GM23338 (cell line): ENCODE data around the gene TSACC. TPM values are rescaled to one million over a fixed set of nuclear protein-coding genes. Genes with fewer than 3 reads are reported as not detected.

Experiments used
- ATAC-seq: fragments of 200-7000 bp; cut with Tn5 transposase; 3 replicates; pipeline ENCODE4 v1.9.1; 2020
- DNase-seq: peaks from one replicate; pipeline ENCODE4 v3.0.0-alpha.2; 2015; ENCODE audit warnings: low spot score
- H2AFZ ChIP-seq: fragments of 200-600 bp; sonication (generic); 2 replicates; pipeline ENCODE4 v1.8.0; 2016; ENCODE audit warnings: antibody characterized with exemption, mild to moderate bottlenecking, moderate library complexity
- H3F3A ChIP-seq: fragments of 200-600 bp; sonication (generic); replicated peaks from 2 replicates; pipeline ENCODE4 v1.8.0; 2017; ENCODE audit warnings: antibody characterized with exemption, mixed run types, low read depth
- H3K27ac ChIP-seq: fragments of 200-600 bp; sonication (generic); 2 replicates; pipeline ENCODE4 v1.6.1; 2016; ENCODE audit warnings: low read depth
- H3K27me3 ChIP-seq: fragments of 200-600 bp; sonication (generic); 2 replicates; pipeline ENCODE4 v1.8.0; 2016; ENCODE audit warnings: mild to moderate bottlenecking, mixed run types, moderate library complexity; ENCODE audit not compliant: insufficient read depth
- H3K36me3 ChIP-seq: fragments of 200-600 bp; sonication (generic); 2 replicates; pipeline ENCODE4 v1.8.0; 2016; ENCODE audit warnings: mild to moderate bottlenecking; ENCODE audit not compliant: insufficient read depth
- H3K4me1 ChIP-seq: fragments of 200-600 bp; sonication (generic); 2 replicates; pipeline ENCODE4 v1.8.0; 2016; ENCODE audit warnings: mild to moderate bottlenecking, moderate library complexity; ENCODE audit not compliant: insufficient read depth
- H3K4me2 ChIP-seq: fragments of 200-600 bp; sonication (generic); 2 replicates; pipeline ENCODE4 v1.7.1; 2017; ENCODE audit warnings: mixed run types
- H3K4me3 ChIP-seq: fragments of 200-600 bp; sonication (generic); 2 replicates; pipeline ENCODE4 v1.6.1; 2016; ENCODE audit warnings: mixed run types
- H3K79me2 ChIP-seq: fragments of 200-600 bp; sonication (generic); replicated peaks from 2 replicates; pipeline ENCODE4 v1.8.0; 2017; ENCODE audit warnings: mild to moderate bottlenecking; ENCODE audit not compliant: insufficient read depth
- H3K9me2 ChIP-seq: fragments of 200-600 bp; sonication (generic); 2 replicates; pipeline ENCODE4 v1.8.0; 2017; ENCODE audit not compliant: insufficient read depth
- H4K20me1 ChIP-seq: fragments of 200-600 bp; sonication (generic); replicated peaks from 2 replicates; pipeline ENCODE4 v1.8.0; 2017; ENCODE audit warnings: mild to moderate bottlenecking; ENCODE audit not compliant: insufficient read depth
- H3K27ac Mint-ChIP-seq: 2 replicates; pipeline ENCODE4 v1.8.0; 2020; ENCODE audit warnings: inconsistent platforms, mild to moderate bottlenecking, moderate library complexity, mixed read lengths
- H3K27me3 Mint-ChIP-seq: 3 replicates; pipeline ENCODE4 v1.8.0; 2022; ENCODE audit warnings: low read depth, mild to moderate bottlenecking, moderate library complexity, mixed read lengths, inconsistent platforms; ENCODE audit not compliant: insufficient read depth, poor library complexity
- H3K36me3 Mint-ChIP-seq: 3 replicates; pipeline ENCODE4 v1.8.0; 2021; ENCODE audit warnings: low read depth, mild to moderate bottlenecking, inconsistent platforms, moderate library complexity, mixed read lengths
- H3K4me1 Mint-ChIP-seq: 3 replicates; pipeline ENCODE4 v1.8.0; 2020; ENCODE audit warnings: mild to moderate bottlenecking, inconsistent platforms, mixed read lengths
- H3K4me3 Mint-ChIP-seq: 3 replicates; pipeline ENCODE4 v1.8.0; 2021; ENCODE audit warnings: moderate library complexity, mild to moderate bottlenecking, inconsistent platforms, mixed read lengths
- H3K9me3 Mint-ChIP-seq: 3 replicates; pipeline ENCODE4 v1.8.0; 2020; ENCODE audit warnings: moderate library complexity, mild to moderate bottlenecking, inconsistent platforms, mixed read lengths
- CREB1 ChIP-seq: fragments of 250-450 bp; sonication (Bioruptor Pico); IDR thresholded peaks from 2 replicates; pipeline ENCODE4 v1.5.0; 2020; ENCODE audit warnings: low read depth, mild to moderate bottlenecking, moderate library complexity
- EZH2 ChIP-seq: fragments of 200-600 bp; sonication (generic); IDR thresholded peaks from one replicate; pipeline ENCODE4 v1.8.0; 2017; ENCODE audit warnings: antibody characterized with exemption, mild to moderate bottlenecking, low read depth; ENCODE audit not compliant: unreplicated experiment
- JUNB ChIP-seq: IDR thresholded peaks from one replicate; pipeline ENCODE4 v1.6.1; 2016; ENCODE audit warnings: antibody characterized with exemption; ENCODE audit not compliant: unreplicated experiment
- NANOG ChIP-seq: IDR thresholded peaks from 2 replicates; pipeline ENCODE4 v1.6.1; 2016; ENCODE audit warnings: antibody characterized with exemption, borderline replicate concordance
- POLR2AphosphoS5 ChIP-seq: IDR thresholded peaks from 2 replicates; pipeline ENCODE4 v1.6.1; 2016; ENCODE audit warnings: antibody characterized with exemption, low read depth
- ZNF114 ChIP-seq: fragments of 250-450 bp; sonication (Bioruptor Pico); IDR thresholded peaks from 2 replicates; pipeline ENCODE4 v1.5.0; 2020; ENCODE audit warnings: mild to moderate bottlenecking, moderate library complexity
- polyA plus RNA-seq: library from polyadenylated mRNA; unstranded; fragments of >200 nt; fragmentation: Nextera tagmentation; extraction: Ambion mirVana; gene quantifications from 2 replicates; pipeline ENCODE4 v1.2.1, GENCODE V29; 2016
- total RNA-seq: library from RNA; depleted of rRNA; stranded (reverse); fragments of >200 nt; shearing (Covaris generic); gene quantifications from 2 replicates; pipeline ENCODE4 v1.2.3, GENCODE V29; 2014
- TF ChIP-seq, protein P1 (sequence below), 2 experiments: fragments of 200-600 bp in 1 of 2; sonication (generic) in 1 of 2; conservative IDR thresholded peaks; 2 replicates each; pipeline versions ENCODE4 v1.5.1 to v1.6.1; 2016 to 2017; ENCODE audit warnings: antibody characterized with exemption in 2 of 2, low read depth in 2 of 2, mild to moderate bottlenecking in 2 of 2, moderate library complexity in 1 of 2
- TF ChIP-seq, protein P2 (sequence below): fragments of 250-450 bp; sonication (Bioruptor Pico); IDR thresholded peaks from 2 replicates; pipeline ENCODE4 v1.5.0; 2020; ENCODE audit warnings: mild to moderate bottlenecking, moderate library complexity

TSACC gene
- total and polyA plus RNA-seq, 2 experiments from 2014 or later: 2.5 to 9.8 TPM

DNA sequence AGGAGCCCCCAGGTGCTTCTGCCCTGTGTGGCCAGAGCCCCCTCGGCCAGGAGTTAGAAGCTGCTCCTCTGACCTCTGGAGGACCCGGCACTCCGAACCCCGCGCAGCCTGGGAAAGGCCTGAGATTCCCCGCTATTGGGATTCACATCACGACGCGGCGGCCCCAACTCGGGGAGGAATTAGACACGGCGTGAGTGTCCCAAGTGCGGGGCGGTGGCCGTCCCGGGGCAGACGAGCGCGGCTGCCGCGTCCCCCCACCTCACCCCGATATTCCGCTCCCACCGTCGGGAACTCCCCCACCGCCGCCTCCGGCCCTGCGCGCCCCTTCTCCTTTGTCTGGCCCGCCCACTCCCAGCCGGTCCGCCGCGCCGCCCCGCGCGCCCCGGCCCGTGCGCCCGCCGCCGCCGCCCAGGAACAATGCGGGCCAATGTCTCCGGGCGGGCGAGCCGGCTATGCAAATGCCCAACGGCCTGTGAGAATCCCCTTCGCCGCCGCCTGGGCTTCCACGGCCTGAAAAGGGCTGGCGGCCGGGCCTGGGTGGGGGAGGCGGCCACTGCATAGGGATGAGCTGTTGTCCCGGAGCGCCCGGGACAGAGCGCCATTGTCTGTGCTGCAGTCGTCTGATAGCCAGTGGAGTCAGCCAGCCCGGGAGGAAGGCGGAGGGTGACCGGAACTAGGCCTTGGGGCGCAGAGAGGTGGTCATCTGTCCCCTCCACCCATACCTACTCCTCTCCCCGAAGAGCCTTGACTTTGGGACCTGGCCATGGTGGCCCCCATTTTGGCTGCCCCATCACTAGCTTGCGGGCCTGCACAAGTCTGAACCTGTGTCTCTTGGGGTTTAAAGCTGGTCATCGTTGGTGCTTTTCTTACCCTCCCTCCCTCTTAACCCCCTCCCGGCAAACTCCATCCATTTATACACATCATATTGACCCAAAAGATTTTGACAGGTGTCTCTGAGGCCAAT is 50.1 kb downstream of the TSACC start:
- no peaks in the 10 kb centered on the region for H4K20me1 ChIP-seq
- peak overlapping the region; percentile 95 for H2AFZ ChIP-seq
- peak overlapping the region; percentile 63 for H3K4me3 ChIP-seq
- ATAC-seq: peak; percentile 56
- Mint-ChIP-seq H3K27me3 (peaks cover 66% of the 10 kb centered on the region), H3K36me3 (no peaks in the 10 kb centered on the region), H3K4me1 (peaks cover 60% of the 10 kb centered on the region), H3K9me3 (no peaks in the 10 kb centered on the region), H3K4me3 (peak overlapping the region; percentile 67), H3K27ac (no peak overlapping the region)
- H3K27ac ChIP-seq: no peak overlapping the region
- H3K9me2 ChIP-seq: no peaks in the 10 kb centered on the region
- H3K36me3 ChIP-seq: no peaks in the 10 kb centered on the region
- no peaks in the 10 kb centered on the region for H3K79me2 ChIP-seq
- H3K4me1 ChIP-seq: peaks cover 50% of the 10 kb centered on the region
- peaks cover 68% of the 10 kb centered on the region for H3K27me3 ChIP-seq
- TF ChIP-seq JUNB: no peak
- no peak for TF ChIP-seq ZNF114 (CRISPR knock-in tag)
- peak; percentile 37 for TF ChIP-seq EZH2
- peak; percentile 75 for DNase-seq
- peaks cover 27% of the 10 kb centered on the region for H3F3A ChIP-seq
- peak overlapping the region; percentile 84 for H3K4me2 ChIP-seq

DNA sequence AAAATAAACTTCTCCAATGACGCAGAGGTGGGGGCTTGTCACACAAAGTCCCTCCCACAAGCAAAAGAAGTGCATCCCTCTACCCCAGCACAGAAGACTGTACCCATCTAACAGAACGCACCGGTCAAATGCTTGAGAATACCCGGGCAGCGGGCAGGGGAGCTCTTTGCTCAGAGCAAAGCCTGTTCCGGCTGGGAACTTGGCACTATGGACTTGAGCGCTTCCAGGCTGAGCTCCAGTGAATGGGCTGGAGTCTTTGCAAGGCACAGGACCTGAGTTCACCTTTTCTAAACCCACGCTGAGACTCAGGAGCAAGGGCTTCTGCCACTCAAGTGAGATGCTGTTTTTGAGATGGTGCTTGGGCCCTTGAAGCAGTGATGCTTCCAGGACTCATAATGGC is 51.0 kb downstream of the TSACC start:
- Histone ChIP-seq H4K20me1 (no peaks in the 10 kb centered on the region), H3F3A (peaks cover 32% of the 10 kb centered on the region), H3K27me3 (peaks cover 68% of the 10 kb centered on the region), H3K27ac (no peak overlapping the region), H3K4me2 (peak overlapping the region; percentile 84), H3K9me2 (no peaks in the 10 kb centered on the region), H3K4me3 (no peak overlapping the region), H2AFZ (no peak overlapping the region), H3K79me2 (no peaks in the 10 kb centered on the region), H3K36me3 (no peaks in the 10 kb centered on the region), H3K4me1 (peaks cover 50% of the 10 kb centered on the region)
- Mint-ChIP-seq H3K4me1 (peaks cover 61% of the 10 kb centered on the region), H3K4me3 (peak overlapping the region; percentile 63; the same call in 2 of the 3 replicates), H3K27ac (no peak overlapping the region), H3K27me3 (peaks cover 66% of the 10 kb centered on the region), H3K36me3 (no peaks in the 10 kb centered on the region), H3K9me3 (no peaks in the 10 kb centered on the region)
- DNase-seq (no peak), ATAC-seq (no peak)
- TF ChIP-seq, protein P1, sequence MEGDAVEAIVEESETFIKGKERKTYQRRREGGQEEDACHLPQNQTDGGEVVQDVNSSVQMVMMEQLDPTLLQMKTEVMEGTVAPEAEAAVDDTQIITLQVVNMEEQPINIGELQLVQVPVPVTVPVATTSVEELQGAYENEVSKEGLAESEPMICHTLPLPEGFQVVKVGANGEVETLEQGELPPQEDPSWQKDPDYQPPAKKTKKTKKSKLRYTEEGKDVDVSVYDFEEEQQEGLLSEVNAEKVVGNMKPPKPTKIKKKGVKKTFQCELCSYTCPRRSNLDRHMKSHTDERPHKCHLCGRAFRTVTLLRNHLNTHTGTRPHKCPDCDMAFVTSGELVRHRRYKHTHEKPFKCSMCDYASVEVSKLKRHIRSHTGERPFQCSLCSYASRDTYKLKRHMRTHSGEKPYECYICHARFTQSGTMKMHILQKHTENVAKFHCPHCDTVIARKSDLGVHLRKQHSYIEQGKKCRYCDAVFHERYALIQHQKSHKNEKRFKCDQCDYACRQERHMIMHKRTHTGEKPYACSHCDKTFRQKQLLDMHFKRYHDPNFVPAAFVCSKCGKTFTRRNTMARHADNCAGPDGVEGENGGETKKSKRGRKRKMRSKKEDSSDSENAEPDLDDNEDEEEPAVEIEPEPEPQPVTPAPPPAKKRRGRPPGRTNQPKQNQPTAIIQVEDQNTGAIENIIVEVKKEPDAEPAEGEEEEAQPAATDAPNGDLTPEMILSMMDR (conservative IDR thresholded peaks at IDR 0.05; ENCODE audit: low read depth in 2 of 2): no peak
- no peak for TF ChIP-seq ZNF114 (CRISPR knock-in tag)
- no peak for TF ChIP-seq CREB1 (CRISPR knock-in tag)
- no peak for TF ChIP-seq POLR2AphosphoS5
- no peak for TF ChIP-seq NANOG
- TF ChIP-seq, protein P2, sequence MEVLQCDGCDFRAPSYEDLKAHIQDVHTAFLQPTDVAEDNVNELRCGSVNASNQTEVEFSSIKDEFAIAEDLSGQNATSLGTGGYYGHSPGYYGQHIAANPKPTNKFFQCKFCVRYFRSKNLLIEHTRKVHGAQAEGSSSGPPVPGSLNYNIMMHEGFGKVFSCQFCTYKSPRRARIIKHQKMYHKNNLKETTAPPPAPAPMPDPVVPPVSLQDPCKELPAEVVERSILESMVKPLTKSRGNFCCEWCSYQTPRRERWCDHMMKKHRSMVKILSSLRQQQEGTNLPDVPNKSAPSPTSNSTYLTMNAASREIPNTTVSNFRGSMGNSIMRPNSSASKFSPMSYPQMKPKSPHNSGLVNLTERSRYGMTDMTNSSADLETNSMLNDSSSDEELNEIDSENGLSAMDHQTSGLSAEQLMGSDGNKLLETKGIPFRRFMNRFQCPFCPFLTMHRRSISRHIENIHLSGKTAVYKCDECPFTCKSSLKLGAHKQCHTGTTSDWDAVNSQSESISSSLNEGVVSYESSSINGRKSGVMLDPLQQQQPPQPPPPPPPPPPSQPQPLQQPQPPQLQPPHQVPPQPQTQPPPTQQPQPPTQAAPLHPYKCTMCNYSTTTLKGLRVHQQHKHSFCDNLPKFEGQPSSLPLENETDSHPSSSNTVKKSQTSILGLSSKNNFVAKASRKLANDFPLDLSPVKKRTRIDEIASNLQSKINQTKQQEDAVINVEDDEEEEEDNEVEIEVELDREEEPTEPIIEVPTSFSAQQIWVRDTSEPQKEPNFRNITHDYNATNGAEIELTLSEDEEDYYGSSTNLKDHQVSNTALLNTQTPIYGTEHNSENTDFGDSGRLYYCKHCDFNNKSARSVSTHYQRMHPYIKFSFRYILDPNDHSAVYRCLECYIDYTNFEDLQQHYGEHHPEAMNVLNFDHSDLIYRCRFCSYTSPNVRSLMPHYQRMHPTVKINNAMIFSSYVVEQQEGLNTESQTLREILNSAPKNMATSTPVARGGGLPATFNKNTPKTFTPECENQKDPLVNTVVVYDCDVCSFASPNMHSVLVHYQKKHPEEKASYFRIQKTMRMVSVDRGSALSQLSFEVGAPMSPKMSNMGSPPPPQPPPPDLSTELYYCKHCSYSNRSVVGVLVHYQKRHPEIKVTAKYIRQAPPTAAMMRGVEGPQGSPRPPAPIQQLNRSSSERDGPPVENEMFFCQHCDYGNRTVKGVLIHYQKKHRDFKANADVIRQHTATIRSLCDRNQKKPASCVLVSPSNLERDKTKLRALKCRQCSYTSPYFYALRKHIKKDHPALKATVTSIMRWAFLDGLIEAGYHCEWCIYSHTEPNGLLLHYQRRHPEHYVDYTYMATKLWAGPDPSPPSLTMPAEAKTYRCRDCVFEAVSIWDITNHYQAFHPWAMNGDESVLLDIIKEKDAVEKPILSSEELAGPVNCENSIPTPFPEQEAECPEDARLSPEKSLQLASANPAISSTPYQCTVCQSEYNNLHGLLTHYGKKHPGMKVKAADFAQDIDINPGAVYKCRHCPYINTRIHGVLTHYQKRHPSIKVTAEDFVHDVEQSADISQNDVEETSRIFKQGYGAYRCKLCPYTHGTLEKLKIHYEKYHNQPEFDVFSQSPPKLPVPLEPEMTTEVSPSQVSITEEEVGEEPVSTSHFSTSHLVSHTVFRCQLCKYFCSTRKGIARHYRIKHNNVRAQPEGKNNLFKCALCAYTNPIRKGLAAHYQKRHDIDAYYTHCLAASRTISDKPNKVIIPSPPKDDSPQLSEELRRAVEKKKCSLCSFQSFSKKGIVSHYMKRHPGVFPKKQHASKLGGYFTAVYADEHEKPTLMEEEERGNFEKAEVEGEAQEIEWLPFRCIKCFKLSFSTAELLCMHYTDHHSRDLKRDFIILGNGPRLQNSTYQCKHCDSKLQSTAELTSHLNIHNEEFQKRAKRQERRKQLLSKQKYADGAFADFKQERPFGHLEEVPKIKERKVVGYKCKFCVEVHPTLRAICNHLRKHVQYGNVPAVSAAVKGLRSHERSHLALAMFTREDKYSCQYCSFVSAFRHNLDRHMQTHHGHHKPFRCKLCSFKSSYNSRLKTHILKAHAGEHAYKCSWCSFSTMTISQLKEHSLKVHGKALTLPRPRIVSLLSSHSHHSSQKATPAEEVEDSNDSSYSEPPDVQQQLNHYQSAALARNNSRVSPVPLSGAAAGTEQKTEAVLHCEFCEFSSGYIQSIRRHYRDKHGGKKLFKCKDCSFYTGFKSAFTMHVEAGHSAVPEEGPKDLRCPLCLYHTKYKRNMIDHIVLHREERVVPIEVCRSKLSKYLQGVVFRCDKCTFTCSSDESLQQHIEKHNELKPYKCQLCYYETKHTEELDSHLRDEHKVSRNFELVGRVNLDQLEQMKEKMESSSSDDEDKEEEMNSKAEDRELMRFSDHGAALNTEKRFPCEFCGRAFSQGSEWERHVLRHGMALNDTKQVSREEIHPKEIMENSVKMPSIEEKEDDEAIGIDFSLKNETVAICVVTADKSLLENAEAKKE (CRISPR knock-in tag): no peak
